HFFc6 (cell line): Measurements from ENCODE around the gene TMEM59. TPM values are rescaled to one million over a fixed set of nuclear protein-coding genes. Genes with fewer than 3 reads are reported as not detected.
A peak's percentile ranks its signal among the peaks of the same experiment; 100 is the strongest.

Experiments
- DNase-seq: peaks from one replicate; pipeline ENCODE4 v3.0.0-alpha.2; 2018
- H3K27ac Mint-ChIP-seq: 2 replicates; pipeline ENCODE4 v1.8.0; 2020; ENCODE audit warnings: mild to moderate bottlenecking, mixed read lengths
- H3K27me3 Mint-ChIP-seq: 2 replicates; pipeline ENCODE4 v1.8.0; 2021; ENCODE audit warnings: mild to moderate bottlenecking, moderate library complexity, mixed read lengths; ENCODE audit not compliant: insufficient read depth
- H3K36me3 Mint-ChIP-seq: 2 replicates; pipeline ENCODE4 v1.8.0; 2021; ENCODE audit warnings: low read depth, mixed read lengths
- H3K4me1 Mint-ChIP-seq: 2 replicates; pipeline ENCODE4 v1.8.0; 2020; ENCODE audit warnings: low read depth, mixed read lengths
- H3K4me3 Mint-ChIP-seq: 2 replicates; pipeline ENCODE4 v1.8.0; 2020; ENCODE audit warnings: mild to moderate bottlenecking, moderate library complexity, mixed read lengths
- H3K9me3 Mint-ChIP-seq: 2 replicates; pipeline ENCODE4 v1.8.0; 2020; ENCODE audit warnings: mild to moderate bottlenecking, mixed read lengths
- CTCF ChIP-seq: fragments of 200-600 bp; sonication (generic); IDR thresholded peaks from 2 replicates; pipeline ENCODE4 v1.5.0; 2021; ENCODE audit warnings: antibody characterized with exemption, mild to moderate bottlenecking
- total RNA-seq, 6 experiments: library from RNA; stranded (reverse); fragmentation: NEBNext Ultra II Directional; extraction: Animal tissue kit (Norgen Biotek cat#: 25700); gene quantifications; 2 replicates in 1 of 6; 3 replicates in 5 of 6; pipeline ENCODE4 v1.2.3, GENCODE V29; 2021

The TMEM59 gene
- total RNA-seq, 6 experiments from 2014 or later = 282 to 460 (median 348) TPM

- Mint-ChIP-seq H3K27me3 (peaks cover 13% of the 10 kb centered on the region), H3K27ac (no peak overlapping the region), H3K4me3 (no peak overlapping the region), H3K4me1 (no peaks in the 10 kb centered on the region), H3K9me3 (no peaks in the 10 kb centered on the region), H3K36me3 (no peaks in the 10 kb centered on the region)
- peak; percentile 43; the same call in 1 of the 2 replicates for TF ChIP-seq CTCF
- DNase-seq = no peak
Observed at GRCh38 chr1:53992085-53992874, 60.7 kb downstream of the TMEM59 start.

- Mint-ChIP-seq H3K4me3 (no peak overlapping the region), H3K9me3 (no peaks in the 10 kb centered on the region), H3K27ac (no peak overlapping the region), H3K4me1 (peaks cover 3% of the 10 kb centered on the region), H3K36me3 (no peaks in the 10 kb centered on the region), H3K27me3 (peaks cover 9% of the 10 kb centered on the region)
- no peak for TF ChIP-seq CTCF
- no peak for DNase-seq
Observed at GRCh38 chr1:53987880-53988279, 65.1 kb downstream of the TMEM59 start.

GRCh38 chr1:53986458-53986857 lies 66.5 kb downstream of the TMEM59 start:
- no peak for DNase-seq
- H3K4me3 Mint-ChIP-seq = no peak overlapping the region
- H3K9me3 Mint-ChIP-seq = no peaks in the 10 kb centered on the region
- no peaks in the 10 kb centered on the region for H3K36me3 Mint-ChIP-seq
- peaks cover 12% of the 10 kb centered on the region for H3K4me1 Mint-ChIP-seq
- TF ChIP-seq CTCF = no peak
- H3K27ac Mint-ChIP-seq = no peak overlapping the region
- H3K27me3 Mint-ChIP-seq = peaks cover 9% of the 10 kb centered on the region

- peaks cover 1% of the 10 kb centered on the region for H3K27me3 Mint-ChIP-seq
- H3K36me3 Mint-ChIP-seq = no peaks in the 10 kb centered on the region
- H3K9me3 Mint-ChIP-seq = no peaks in the 10 kb centered on the region
Observed at GRCh38 chr1:53984726-53985125, 68.3 kb downstream of the TMEM59 start.

GRCh38 chr1:53982763-53983104 lies 70.3 kb downstream of the TMEM59 start:
- peaks cover 12% of the 10 kb centered on the region for H3K4me1 Mint-ChIP-seq
- DNase-seq = no peak
- H3K27me3 Mint-ChIP-seq = no peaks in the 10 kb centered on the region; the same call in none of the 2 replicates
- no peak for TF ChIP-seq CTCF
- H3K27ac Mint-ChIP-seq = peak overlapping the region; percentile 65
- no peaks in the 10 kb centered on the region for H3K36me3 Mint-ChIP-seq
- peak overlapping the region; percentile 80 for H3K4me3 Mint-ChIP-seq
- no peaks in the 10 kb centered on the region for H3K9me3 Mint-ChIP-seq

More at GRCh38 chr1:53984726-53985125, 68.3 kb downstream of the TMEM59 start:
- Mint-ChIP-seq H3K4me1 (peaks cover 12% of the 10 kb centered on the region), H3K27ac (no peak overlapping the region), H3K4me3 (no peak overlapping the region)
- DNase-seq = no peak
- TF ChIP-seq CTCF = no peak
